Naive thymus-derived CD4-positive, alpha-beta T cell (primary cell): ENCODE measurements around the gene CPNE2. TPM values are rescaled to one million over a fixed set of nuclear protein-coding genes. Genes with fewer than 3 reads are reported as not detected.

Source experiments
- ATAC-seq: fragments of 150-1000 bp; cut with Tn5 transposase; 2 replicates; pipeline ENCODE4 v1.10.0; 2021; ENCODE audit warnings: mild to moderate bottlenecking, moderate library complexity
- CTCF ChIA-PET: fragments of 350-600 bp; sonication (Branson Sonifier 250); formaldehyde crosslinking; loops from one replicate; lab custom pipeline; 2021; ENCODE audit warnings: antibody characterized with exemption; lab: Charles Lee
- POLR2A ChIA-PET: fragments of 350-600 bp; sonication (Branson Sonifier 250); formaldehyde crosslinking; loops from one replicate; lab custom pipeline; 2021; ENCODE audit warnings: antibody characterized with exemption, inconsistent platforms; lab: Charles Lee
- DNase-seq, 9 donors: peaks; one replicate each; pipeline versions ENCODE4 v3.0.0 to v3.0.0-alpha.2; 2020 to 2022; ENCODE audit warnings: mixed read lengths in 1 of 9
- H3K27ac ChIP-seq: one replicate; pipeline ENCODE4 v1.7.0; 2013; ENCODE audit warnings: mild to moderate bottlenecking, low read depth, low read length, moderate library complexity
- H3K27me3 ChIP-seq, 2 donors: one replicate each; pipeline ENCODE4 v1.7.0; 2013; ENCODE audit warnings: low read length in 2 of 2, mild to moderate bottlenecking in 2 of 2, moderate library complexity in 2 of 2; ENCODE audit not compliant: control insufficient read depth in 2 of 2, insufficient read depth in 2 of 2
- H3K36me3 ChIP-seq, 3 experiments: 1 replicate in 2 of 3; 2 replicates in 1 of 3; pipeline ENCODE4 v1.7.0; 2013; ENCODE audit warnings: low read length in 3 of 3, mild to moderate bottlenecking in 3 of 3, moderate library complexity in 1 of 3; ENCODE audit not compliant: insufficient read depth in 3 of 3, control insufficient read depth in 2 of 3
- H3K4me1 ChIP-seq, 2 donors: one replicate each; pipeline ENCODE4 v1.7.0; 2013; ENCODE audit warnings: low read length in 2 of 2, mild to moderate bottlenecking in 2 of 2, moderate library complexity in 1 of 2; ENCODE audit not compliant: control insufficient read depth in 2 of 2, insufficient read depth in 2 of 2
- H3K4me3 ChIP-seq: 2 replicates; pipeline ENCODE4 v1.7.0; 2013; ENCODE audit warnings: mild to moderate bottlenecking, low read length
- H3K9me3 ChIP-seq, 3 experiments: 1 replicate in 2 of 3; 2 replicates in 1 of 3; pipeline ENCODE4 v1.7.0; 2013; ENCODE audit warnings: low read length in 3 of 3; ENCODE audit not compliant: control insufficient read depth in 2 of 3
- H3K27ac Mint-ChIP-seq, 9 donors: one replicate each; pipeline ENCODE4 v1.8.0; 2020 to 2022; ENCODE audit warnings: mixed read lengths in 9 of 9, mild to moderate bottlenecking in 8 of 9, moderate library complexity in 5 of 9, inconsistent platforms in 2 of 9
- H3K27me3 Mint-ChIP-seq, 5 donors: one replicate each; pipeline ENCODE4 v1.8.0; 2021 to 2022; ENCODE audit warnings: mixed read lengths in 5 of 5, mild to moderate bottlenecking in 1 of 5
- H3K36me3 Mint-ChIP-seq, 5 donors: one replicate each; pipeline ENCODE4 v1.8.0; 2020 to 2022; ENCODE audit warnings: mixed read lengths in 5 of 5, mild to moderate bottlenecking in 3 of 5, inconsistent platforms in 1 of 5
- H3K4me1 Mint-ChIP-seq, 7 donors: one replicate each; pipeline ENCODE4 v1.8.0; 2020 to 2022; ENCODE audit warnings: mixed read lengths in 7 of 7, mild to moderate bottlenecking in 3 of 7, inconsistent platforms in 1 of 7
- H3K4me3 Mint-ChIP-seq, 10 donors: one replicate each; pipeline ENCODE4 v1.8.0; 2020 to 2022; ENCODE audit warnings: mild to moderate bottlenecking in 10 of 10, mixed read lengths in 10 of 10, moderate library complexity in 6 of 10, inconsistent platforms in 2 of 10
- H3K9me3 Mint-ChIP-seq, 11 donors: one replicate each; pipeline ENCODE4 v1.8.0; 2020 to 2022; ENCODE audit warnings: mixed read lengths in 11 of 11, mild to moderate bottlenecking in 4 of 11, inconsistent platforms in 1 of 11, moderate library complexity in 1 of 11
- intact Hi-C, 2 donors: fragments of 100-400 bp; cut with micrococcal nuclease; formaldehyde crosslinking; loops; one replicate each; pipeline ENCODE4 v1.15.1; 2023
- polyA plus RNA-seq, 2 donors: library from polyadenylated mRNA; unstranded; fragments of 300-500 nt; fragmentation: Illumina TruSeq; gene quantifications; one replicate each; pipeline ENCODE4 v1.2.3, GENCODE V29; 2021
- total RNA-seq, 6 experiments: library from RNA in 5 of 6; stranded (reverse) in 5 of 6; gene quantifications; 1 replicate in 5 of 6; 2 replicates in 1 of 6; pipeline ENCODE4 v1.2.3 and lab custom pipeline; 2021 to 2026

The CPNE2 gene
- total and polyA plus RNA-seq, 7 experiments from 2014 or later, result 1.1 to 12.6 (median 5.5) TPM

DNA sequence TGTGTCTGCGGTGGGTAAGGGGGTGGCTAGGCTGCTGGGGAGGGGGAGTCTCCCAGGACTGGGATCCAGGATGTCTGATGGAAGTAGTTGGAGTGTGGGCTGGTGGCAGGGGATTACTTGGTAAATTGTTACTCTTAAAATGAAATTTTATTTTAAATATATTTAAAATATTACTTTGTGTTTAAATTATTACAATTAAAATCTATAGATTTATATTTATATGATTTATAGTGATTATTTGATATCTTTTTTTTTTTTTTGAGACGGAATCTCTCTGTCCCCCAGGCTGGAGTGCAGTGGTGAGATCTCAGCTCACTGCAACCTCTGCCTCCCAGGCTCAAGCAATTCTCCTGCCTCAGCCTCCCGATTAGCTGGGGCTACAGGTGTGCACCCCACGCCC is 18.6 kb downstream of the CPNE2 start:
- DNase-seq (no peak), ATAC-seq (no peak)
- ChIA-PET CTCF (interaction anchor here (0.7 kb wide), 1 partner anchor 147 kb away, joined by 5 read pairs; no protein-coding TSS in a partner anchor), POLR2A (no interaction called here)
- intact Hi-C loops, result no loop called here
- no peaks in the 10 kb centered on the region for H3K9me3 Mint-ChIP-seq
- H3K27ac Mint-ChIP-seq, result no peak overlapping the region
- no peaks in the 10 kb centered on the region for H3K4me1 ChIP-seq
- H3K36me3 Mint-ChIP-seq, result peaks cover 0 to 4% (median 0%) of the 10 kb centered on the region in 5 donors
- H3K27me3 ChIP-seq, result no peaks in the 10 kb centered on the region
- no peaks in the 10 kb centered on the region for H3K9me3 ChIP-seq
- peaks cover 0 to 11% (median 4%) of the 10 kb centered on the region in 7 donors for H3K4me1 Mint-ChIP-seq
- no peaks in the 10 kb centered on the region for H3K36me3 ChIP-seq
- no peak overlapping the region for H3K4me3 Mint-ChIP-seq
- H3K27ac ChIP-seq, result no peak overlapping the region
- no peak overlapping the region for H3K4me3 ChIP-seq
- no peaks in the 10 kb centered on the region for H3K27me3 Mint-ChIP-seq

DNA sequence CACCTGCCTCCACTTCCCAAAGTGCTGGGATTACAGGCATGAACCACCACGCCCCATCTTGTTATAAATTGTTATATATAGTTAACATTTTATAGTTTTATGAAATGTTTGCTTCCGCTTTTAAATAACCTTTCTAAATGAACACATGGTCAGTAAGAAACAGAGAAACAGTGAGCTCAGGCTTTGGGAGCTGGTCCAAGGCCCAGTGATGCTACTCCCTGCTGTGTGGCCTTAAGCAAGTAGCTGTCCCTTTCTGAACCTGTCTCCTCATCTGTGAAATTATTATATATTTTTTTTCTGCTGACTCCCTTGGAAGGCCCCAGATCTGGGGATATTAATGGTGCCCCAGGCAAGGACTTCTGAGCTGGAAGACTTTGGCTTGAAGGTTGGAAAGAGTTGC is 19.0 kb downstream of the CPNE2 start:
- POLR2A ChIA-PET, result interaction anchor here (0.6 kb wide), 1 partner anchor 10 kb away, joined by 4 read pairs; no protein-coding TSS in a partner anchor

DNA sequence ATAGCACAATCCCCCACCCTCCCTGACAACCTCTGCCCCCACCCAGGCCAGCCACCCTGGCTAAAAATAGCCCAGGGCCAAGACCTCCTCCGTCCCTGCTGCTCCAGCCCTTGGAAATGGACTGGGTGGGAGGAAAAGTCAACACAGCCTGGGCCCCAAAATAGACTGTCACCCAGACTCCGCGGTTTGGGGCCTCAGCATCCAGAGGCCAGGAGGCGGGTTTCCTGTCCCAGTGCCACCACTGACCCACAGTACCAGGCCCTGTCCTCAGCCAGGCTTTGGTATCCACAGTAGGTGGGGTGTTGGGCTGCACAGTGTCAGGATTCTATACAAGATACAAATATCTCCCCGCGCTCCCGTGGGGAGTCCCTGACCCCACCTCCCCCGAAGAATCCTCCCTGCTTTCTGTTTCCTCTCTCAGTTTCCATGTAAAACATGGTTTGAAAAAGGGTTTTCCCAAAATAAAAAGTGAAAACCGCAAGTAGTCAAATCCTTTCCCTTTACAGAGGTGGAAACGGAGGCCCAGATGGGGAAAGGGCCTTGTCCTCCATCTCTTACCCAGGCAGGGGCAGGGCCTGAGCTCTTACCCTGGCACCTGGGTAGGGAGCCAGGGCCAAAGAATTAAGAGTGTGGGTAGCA is 20.1 kb downstream of the CPNE2 start:
- DNase-seq (no peak), ATAC-seq (no peak)
- H3K27me3 Mint-ChIP-seq, result no peaks in the 10 kb centered on the region
- Histone ChIP-seq H3K4me3 (no peak overlapping the region), H3K27ac (no peak overlapping the region), H3K27me3 (no peaks in the 10 kb centered on the region), H3K9me3 (no peaks in the 10 kb centered on the region), H3K4me1 (no peaks in the 10 kb centered on the region), H3K36me3 (no peaks in the 10 kb centered on the region)
- H3K9me3 Mint-ChIP-seq, result no peaks in the 10 kb centered on the region
- ChIA-PET CTCF (no interaction called here), POLR2A (interaction anchor here (0.8 kb wide), 1 partner anchor 54 kb away, joined by 3 read pairs; no protein-coding TSS in a partner anchor)
- peaks cover 0 to 5% (median 0%) of the 10 kb centered on the region in 5 donors for H3K36me3 Mint-ChIP-seq
- intact Hi-C loops, result no loop called here
- peaks cover 0 to 3% (median 1%) of the 10 kb centered on the region in 7 donors for H3K4me1 Mint-ChIP-seq
- H3K27ac Mint-ChIP-seq, result no peak overlapping the region
- H3K4me3 Mint-ChIP-seq, result no peak overlapping the region

More for the DNA sequence above, 19.0 kb downstream of the CPNE2 start:
- no peak overlapping the region for H3K27ac Mint-ChIP-seq
- no peaks in the 10 kb centered on the region for H3K36me3 ChIP-seq
- DNase-seq (no peak), ATAC-seq (no peak)
- no peaks in the 10 kb centered on the region for H3K4me1 ChIP-seq
- H3K4me3 ChIP-seq, result no peak overlapping the region
- CTCF ChIA-PET, result interaction anchor here (0.7 kb wide), 1 partner anchor 148 kb away, joined by 5 read pairs; no protein-coding TSS in a partner anchor
- peaks cover 0 to 9% (median 3%) of the 10 kb centered on the region in 7 donors for H3K4me1 Mint-ChIP-seq
- no peaks in the 10 kb centered on the region for H3K9me3 ChIP-seq
- no peak overlapping the region for H3K4me3 Mint-ChIP-seq
- intact Hi-C loops, result no loop called here
- H3K36me3 Mint-ChIP-seq, result peaks cover 0 to 5% (median 0%) of the 10 kb centered on the region in 5 donors
- H3K9me3 Mint-ChIP-seq, result no peaks in the 10 kb centered on the region
- H3K27me3 ChIP-seq, result no peaks in the 10 kb centered on the region
- H3K27ac ChIP-seq, result no peak overlapping the region
- no peaks in the 10 kb centered on the region for H3K27me3 Mint-ChIP-seq

DNA sequence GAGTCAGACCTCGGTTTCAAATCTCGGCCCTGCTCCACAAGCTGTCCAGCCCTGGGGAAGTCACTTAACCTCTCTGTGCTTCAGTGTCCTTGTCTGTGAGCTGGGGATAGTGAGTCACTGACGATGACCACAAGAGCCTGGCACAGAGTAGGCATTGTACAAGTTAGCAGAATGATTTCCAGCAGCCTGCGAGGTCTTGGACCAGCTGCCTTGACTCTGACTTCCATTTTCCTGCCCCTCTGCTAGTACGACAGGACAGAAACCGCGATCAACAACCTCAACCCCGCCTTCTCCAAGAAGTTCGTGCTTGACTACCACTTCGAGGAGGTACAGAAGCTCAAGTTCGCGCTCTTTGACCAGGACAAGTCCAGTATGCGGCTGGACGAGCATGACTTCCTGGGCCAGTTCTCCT is 20.7 kb downstream of the CPNE2 start:
- no peak overlapping the region for H3K27ac ChIP-seq
- no peak overlapping the region for H3K27ac Mint-ChIP-seq
- peaks cover 0 to 3% (median 0%) of the 10 kb centered on the region in 7 donors for H3K4me1 Mint-ChIP-seq
- POLR2A ChIA-PET, result interaction anchor here (0.8 kb wide), 1 partner anchor 53 kb away, joined by 3 read pairs; no protein-coding TSS in a partner anchor
- H3K4me1 ChIP-seq, result no peaks in the 10 kb centered on the region
- DNase-seq (no peak), ATAC-seq (no peak)
- H3K9me3 ChIP-seq, result no peaks in the 10 kb centered on the region
- intact Hi-C loops, result no loop called here
- H3K36me3 ChIP-seq, result no peaks in the 10 kb centered on the region
- H3K27me3 Mint-ChIP-seq, result no peaks in the 10 kb centered on the region
- H3K4me3 Mint-ChIP-seq, result no peak overlapping the region
- CTCF ChIA-PET, result interaction anchor here (1.0 kb wide), 1 partner anchor 29 kb away, joined by 3 read pairs; no protein-coding TSS in a partner anchor
- no peak overlapping the region for H3K4me3 ChIP-seq
- H3K36me3 Mint-ChIP-seq, result peaks cover 0 to 8% (median 3%) of the 10 kb centered on the region in 5 donors
- H3K27me3 ChIP-seq, result no peaks in the 10 kb centered on the region
- no peaks in the 10 kb centered on the region for H3K9me3 Mint-ChIP-seq

DNA sequence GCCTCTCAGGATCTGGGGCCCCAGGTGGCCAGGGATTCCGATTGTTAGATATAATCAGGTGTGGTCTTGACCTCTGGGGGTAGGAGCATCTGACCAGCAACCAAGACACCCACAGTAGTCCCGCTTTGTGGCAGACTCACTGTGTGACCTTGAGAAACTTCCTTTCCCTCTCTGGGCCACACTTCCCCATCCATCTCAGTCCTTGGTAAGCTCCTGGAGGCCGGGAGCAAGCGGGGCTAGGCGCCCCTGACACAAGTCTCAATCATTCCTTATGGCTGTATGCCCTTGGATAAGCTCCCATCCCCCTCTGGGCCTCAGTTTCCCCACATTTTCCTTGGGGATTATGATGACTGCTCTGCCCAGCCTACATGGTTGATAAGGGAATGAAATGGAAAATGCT is 21.3 kb downstream of the CPNE2 start:
- DNase-seq (no peak), ATAC-seq (no peak)
- H3K36me3 Mint-ChIP-seq, result peaks cover 0 to 9% (median 3%) of the 10 kb centered on the region in 5 donors
- POLR2A ChIA-PET, result interaction anchor here (0.8 kb wide), 1 partner anchor 53 kb away, joined by 3 read pairs; no protein-coding TSS in a partner anchor
- no peak overlapping the region for H3K4me3 Mint-ChIP-seq
- Histone ChIP-seq H3K9me3 (no peaks in the 10 kb centered on the region), H3K36me3 (no peaks in the 10 kb centered on the region), H3K4me1 (no peaks in the 10 kb centered on the region), H3K4me3 (no peak overlapping the region), H3K27me3 (no peaks in the 10 kb centered on the region), H3K27ac (no peak overlapping the region)
- no peak overlapping the region for H3K27ac Mint-ChIP-seq
- H3K9me3 Mint-ChIP-seq, result no peaks in the 10 kb centered on the region
- peaks cover 0 to 3% (median 0%) of the 10 kb centered on the region in 7 donors for H3K4me1 Mint-ChIP-seq
- CTCF ChIA-PET, result interaction anchor here (1.0 kb wide), 1 partner anchor 30 kb away, joined by 3 read pairs; no protein-coding TSS in a partner anchor
- intact Hi-C loops, result no loop called here
- no peaks in the 10 kb centered on the region for H3K27me3 Mint-ChIP-seq

DNA sequence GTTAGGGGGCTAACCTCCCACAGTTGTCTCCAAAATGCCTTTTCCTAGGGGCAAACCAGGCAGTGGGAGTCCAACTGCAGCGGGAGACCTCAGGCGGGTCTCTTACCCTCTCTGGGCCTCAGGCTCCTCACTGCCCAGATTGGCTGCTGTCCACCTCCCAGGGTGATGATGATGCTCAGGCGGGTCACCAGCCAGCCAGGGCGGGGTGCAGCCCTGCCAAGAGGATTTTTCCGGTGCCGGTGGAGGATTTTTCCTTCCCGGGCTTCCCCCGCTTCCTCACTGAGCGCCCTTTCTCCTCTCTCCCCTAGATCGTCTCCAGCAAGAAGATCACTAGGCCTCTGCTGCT is 22.8 kb downstream of the CPNE2 start:
- Mint-ChIP-seq H3K27me3 (no peaks in the 10 kb centered on the region), H3K4me3 (no peak overlapping the region), H3K4me1 (peaks cover 0 to 3% (median 0%) of the 10 kb centered on the region in 7 donors), H3K36me3 (peaks cover 0 to 9% (median 3%) of the 10 kb centered on the region in 5 donors), H3K9me3 (no peaks in the 10 kb centered on the region), H3K27ac (no peak overlapping the region)
- H3K4me1 ChIP-seq, result no peaks in the 10 kb centered on the region
- ChIA-PET POLR2A (no interaction called here), CTCF (no interaction called here)
- intact Hi-C loops, result no loop called here
- no peak overlapping the region for H3K27ac ChIP-seq
- no peak overlapping the region for H3K4me3 ChIP-seq
- DNase-seq (no peak), ATAC-seq (no peak)
- no peaks in the 10 kb centered on the region for H3K36me3 ChIP-seq
- H3K9me3 ChIP-seq, result no peaks in the 10 kb centered on the region
- no peaks in the 10 kb centered on the region for H3K27me3 ChIP-seq
